KMS-11 (cell line): ENCODE measurements around the gene PKHD1.

Experiments used
- H2AFZ ChIP-seq: fragments of 200-600 bp; sonication (generic); 2 replicates; pipeline ENCODE4 v1.6.1; 2016; ENCODE audit warnings: antibody characterized with exemption, mixed run types, low read depth
- H3K27ac ChIP-seq: fragments of 200-600 bp; sonication (generic); 2 replicates; pipeline ENCODE4 v1.6.1; 2016; ENCODE audit warnings: mild to moderate bottlenecking, mixed run types
- H3K27me3 ChIP-seq: fragments of 200-600 bp; sonication (generic); 2 replicates; pipeline ENCODE4 v1.6.1; 2017; ENCODE audit warnings: mild to moderate bottlenecking, low read depth, mixed run types, moderate library complexity; ENCODE audit not compliant: insufficient read depth
- H3K36me3 ChIP-seq: fragments of 200-600 bp; sonication (generic); 2 replicates; pipeline ENCODE4 v1.6.1; 2017; ENCODE audit warnings: mild to moderate bottlenecking, mixed run types; ENCODE audit not compliant: insufficient read depth
- H3K4me1 ChIP-seq: fragments of 200-600 bp; sonication (generic); 2 replicates; pipeline ENCODE4 v1.6.1; 2016; ENCODE audit warnings: mild to moderate bottlenecking, low read depth, mixed run types; ENCODE audit not compliant: poor library complexity, severe bottlenecking
- H3K4me2 ChIP-seq: fragments of 200-600 bp; sonication (generic); 2 replicates; pipeline ENCODE4 v1.7.0; 2016; ENCODE audit warnings: mild to moderate bottlenecking, mixed run types
- H3K4me3 ChIP-seq: fragments of 200-600 bp; sonication (generic); IDR thresholded peaks from 2 replicates; pipeline ENCODE4 v1.6.1; 2017; ENCODE audit warnings: low read depth, low read length, mixed read lengths; ENCODE audit not compliant: insufficient read depth
- H3K79me2 ChIP-seq: fragments of 200-600 bp; sonication (generic); 2 replicates; pipeline ENCODE4 v1.6.1; 2016; ENCODE audit warnings: low read depth, mixed run types; ENCODE audit not compliant: insufficient read depth
- H3K9ac ChIP-seq: fragments of 200-600 bp; sonication (generic); 2 replicates; pipeline ENCODE4 v1.6.1; 2016; ENCODE audit warnings: mild to moderate bottlenecking, mixed run types
- H4K20me1 ChIP-seq: fragments of 200-600 bp; sonication (generic); 2 replicates; pipeline ENCODE4 v1.6.1; 2016; ENCODE audit warnings: mild to moderate bottlenecking, mixed run types; ENCODE audit not compliant: insufficient read depth
- CTCF ChIP-seq: fragments of 200-600 bp; sonication (generic); conservative IDR thresholded peaks from 2 replicates; pipeline ENCODE4 v1.6.1; 2017; ENCODE audit warnings: low read depth, mild to moderate bottlenecking, antibody characterized with exemption, low read length, moderate library complexity, mixed read lengths

Gene PKHD1

GRCh38 chr6:51959744-51960383 lies 127.5 kb downstream of the PKHD1 start:
- Histone ChIP-seq H3K27ac (no peak overlapping the region), H3K4me1 (peaks cover 14% of the 10 kb centered on the region), H4K20me1 (no peaks in the 10 kb centered on the region), H3K4me2 (no peak overlapping the region), H3K36me3 (no peaks in the 10 kb centered on the region), H3K4me3 (no peak overlapping the region), H3K27me3 (no peaks in the 10 kb centered on the region), H2AFZ (no peak overlapping the region), H3K9ac (no peak overlapping the region), H3K79me2 (no peaks in the 10 kb centered on the region)
- TF ChIP-seq CTCF = peak; percentile 84

GRCh38 chr6:51954681-51955080 lies 132.7 kb downstream of the PKHD1 start:
- no peak overlapping the region for H3K4me2 ChIP-seq
- no peaks in the 10 kb centered on the region for H3K79me2 ChIP-seq
- H3K9ac ChIP-seq = no peak overlapping the region
- no peaks in the 10 kb centered on the region for H3K4me1 ChIP-seq
- TF ChIP-seq CTCF = no peak
- H4K20me1 ChIP-seq = no peaks in the 10 kb centered on the region
- no peak overlapping the region for H2AFZ ChIP-seq
- H3K36me3 ChIP-seq = no peaks in the 10 kb centered on the region
- no peaks in the 10 kb centered on the region for H3K27me3 ChIP-seq
- H3K27ac ChIP-seq = no peak overlapping the region
- no peak overlapping the region for H3K4me3 ChIP-seq

- Histone ChIP-seq H3K27ac (no peak overlapping the region), H3K79me2 (no peaks in the 10 kb centered on the region), H3K4me1 (no peaks in the 10 kb centered on the region), H3K4me2 (no peak overlapping the region), H3K4me3 (no peak overlapping the region), H2AFZ (no peak overlapping the region), H4K20me1 (no peaks in the 10 kb centered on the region), H3K36me3 (no peaks in the 10 kb centered on the region), H3K27me3 (no peaks in the 10 kb centered on the region), H3K9ac (no peak overlapping the region)
- TF ChIP-seq CTCF = no peak
Measured at GRCh38 chr6:51953246-51953645, 134.2 kb downstream of the PKHD1 start.

- Histone ChIP-seq H3K27ac (no peak overlapping the region), H4K20me1 (no peaks in the 10 kb centered on the region), H3K27me3 (no peaks in the 10 kb centered on the region)
Measured at GRCh38 chr6:51951924-51952323, 135.5 kb downstream of the PKHD1 start.

More at GRCh38 chr6:51951924-51952323, 135.5 kb downstream of the PKHD1 start:
- no peak overlapping the region for H3K9ac ChIP-seq
- no peak overlapping the region for H3K4me2 ChIP-seq
- no peaks in the 10 kb centered on the region for H3K79me2 ChIP-seq
- no peaks in the 10 kb centered on the region for H3K36me3 ChIP-seq
- H3K4me3 ChIP-seq = no peak overlapping the region
- H2AFZ ChIP-seq = no peak overlapping the region
- no peak for TF ChIP-seq CTCF
- H3K4me1 ChIP-seq = no peaks in the 10 kb centered on the region
